SK-N-SH (cell line): ENCODE measurements around the gene MPPED2. TPM values are rescaled to one million over a fixed set of nuclear protein-coding genes. Genes with fewer than 3 reads are reported as not detected.

Source experiments
- CTCF ChIA-PET: fragments of 300-600, 350-600 bp; formaldehyde crosslinking; extraction: SDS; loops from one replicate; lab custom pipeline; 2021; lab: Yijun Ruan, JAX
- POLR2A ChIA-PET: fragments of 350-600 bp; sonication (Branson Sonifier 250); formaldehyde crosslinking; extraction: SDS; loops from one replicate; lab custom pipeline; 2020; ENCODE audit warnings: antibody characterized with exemption, inconsistent platforms; lab: Yijun Ruan, JAX
- DNase-seq: peaks from one replicate; pipeline ENCODE4 v3.0.0; 2012
- H2AFZ ChIP-seq: fragments of 200-600 bp; sonication (generic); 2 replicates; pipeline ENCODE4 v1.8.1; 2016; ENCODE audit warnings: antibody characterized with exemption, mild to moderate bottlenecking, low read depth
- H3F3A ChIP-seq: fragments of 200-600 bp; sonication (generic); replicated peaks from 2 replicates; pipeline ENCODE3; 2016; ENCODE audit warnings: antibody characterized with exemption, mild to moderate bottlenecking; ENCODE audit not compliant: insufficient read depth
- H3K27ac ChIP-seq, 2 experiments: fragments of 200-500 bp in 1 of 2; fragments of 200-600 bp in 1 of 2; sonication (Bioruptor generic) in 1 of 2; sonication (generic), shearing (Covaris generic) in 1 of 2; 2 replicates each; pipeline versions ENCODE4 v1.5.1 to v1.6.1; 2014 to 2016; ENCODE audit warnings: low read depth in 2 of 2, inconsistent platforms in 1 of 2, low read length in 1 of 2, mild to moderate bottlenecking in 1 of 2, mixed read lengths in 1 of 2
- H3K27me3 ChIP-seq: fragments of 200-600 bp; sonication (generic), shearing (Covaris generic); 2 replicates; pipeline ENCODE4 v1.6.1; 2016; ENCODE audit warnings: mixed run types; ENCODE audit not compliant: insufficient read depth
- H3K36me3 ChIP-seq, 2 experiments: fragments of 200-500 bp in 1 of 2; fragments of 200-600 bp in 1 of 2; sonication (Bioruptor generic) in 1 of 2; sonication (generic) in 1 of 2; replicated peaks in 1 of 2; 2 replicates each; pipeline versions ENCODE3 to v1.5.1; 2014 to 2016; ENCODE audit warnings: low read length in 1 of 2, mild to moderate bottlenecking in 1 of 2; ENCODE audit not compliant: insufficient read depth in 2 of 2, control insufficient read depth in 1 of 2
- H3K4me1 ChIP-seq, 2 experiments: fragments of 200-500 bp in 1 of 2; fragments of 200-600 bp in 1 of 2; sonication (Bioruptor generic) in 1 of 2; sonication (generic), shearing (Covaris generic) in 1 of 2; 2 replicates each; pipeline versions ENCODE4 v1.5.1 to v1.6.1; 2014 to 2016; ENCODE audit warnings: low read depth in 1 of 2, low read length in 1 of 2, mixed run types in 1 of 2; ENCODE audit not compliant: insufficient read depth in 2 of 2, control insufficient read depth in 1 of 2
- H3K4me2 ChIP-seq: fragments of 200-600 bp; sonication (generic), shearing (Covaris generic); 2 replicates; pipeline ENCODE4 v1.6.1; 2017; ENCODE audit warnings: mixed run types
- H3K4me3 ChIP-seq, 2 experiments: fragments of 200-500 bp in 1 of 2; fragments of 200-600 bp in 1 of 2; sonication (Bioruptor generic) in 1 of 2; sonication (generic), shearing (Covaris generic) in 1 of 2; 2 replicates each; pipeline versions ENCODE4 v1.5.1 to v1.8.1; 2014 to 2016; ENCODE audit warnings: low read depth in 2 of 2, inconsistent platforms in 1 of 2, low read length in 1 of 2, mild to moderate bottlenecking in 1 of 2, mixed read lengths in 1 of 2, moderate library complexity in 1 of 2
- H3K79me2 ChIP-seq: fragments of 200-600 bp; sonication (generic); 2 replicates; pipeline ENCODE4 v1.8.1; 2017; ENCODE audit warnings: mild to moderate bottlenecking; ENCODE audit not compliant: insufficient read depth
- H3K9ac ChIP-seq: fragments of 200-600 bp; sonication (generic); 2 replicates; pipeline ENCODE4 v1.6.1; 2017; ENCODE audit warnings: mixed run types
- H3K9me2 ChIP-seq: fragments of 200-600 bp; sonication (generic); 2 replicates; pipeline ENCODE4 v1.6.1; 2017; ENCODE audit warnings: mixed run types
- H3K9me3 ChIP-seq: fragments of 200-600 bp; sonication (generic); 2 replicates; pipeline ENCODE4 v1.6.1; 2017; ENCODE audit warnings: mixed run types, mild to moderate bottlenecking, moderate library complexity
- H4K20me1 ChIP-seq: fragments of 200-600 bp; sonication (generic); 2 replicates; pipeline ENCODE4 v1.6.1; 2017; ENCODE audit warnings: mild to moderate bottlenecking, mixed run types; ENCODE audit not compliant: insufficient read depth
- CHD2 ChIP-seq: fragments of 150-350 bp; IDR thresholded peaks from 2 replicates; pipeline ENCODE4 v1.6.1; 2018; ENCODE audit warnings: low read length; ENCODE audit not compliant: partially characterized antibody
- ELF1 ChIP-seq: IDR thresholded peaks from 2 replicates; pipeline ENCODE4 v1.4.0; 2012
- GATA2 ChIP-seq: sonication (generic); formaldehyde crosslinking; IDR thresholded peaks from 2 replicates; pipeline ENCODE4 v1.5.0; 2020; ENCODE audit warnings: mild to moderate bottlenecking, missing genetic modification reagents
- JUND ChIP-seq: IDR thresholded peaks from 2 replicates; pipeline ENCODE4 v1.4.0; 2012
- MEF2A ChIP-seq: IDR thresholded peaks from 2 replicates; pipeline ENCODE4 v1.4.0; 2012; ENCODE audit warnings: low read depth, borderline replicate concordance
- MXI1 ChIP-seq: IDR thresholded peaks from 2 replicates; pipeline ENCODE4 v1.6.1; 2012; ENCODE audit warnings: mild to moderate bottlenecking, low read depth, low read length, improper control_type of control experiment
- NRF1 ChIP-seq: IDR thresholded peaks from 2 replicates; pipeline ENCODE4 v1.6.1; 2012; ENCODE audit warnings: low read depth, mild to moderate bottlenecking, low read length
- PBX3 ChIP-seq: IDR thresholded peaks from 2 replicates; pipeline ENCODE4; 2012
- RFX5 ChIP-seq: IDR thresholded peaks from 2 replicates; pipeline ENCODE4 v1.6.1; 2012; ENCODE audit warnings: mild to moderate bottlenecking, improper control_type of control experiment, low read length
- RXRA ChIP-seq: IDR thresholded peaks from 2 replicates; pipeline ENCODE4 v1.4.0; 2012; ENCODE audit warnings: low read depth, mild to moderate bottlenecking, borderline replicate concordance
- SMC3 ChIP-seq: IDR thresholded peaks from 2 replicates; pipeline ENCODE4 v1.6.1; 2012; ENCODE audit warnings: low read depth, low read length, improper control_type of control experiment
- WGBS: methylation state at CpG from one replicate; pipeline ENCODE4 v1.1.6; 2017; ENCODE audit warnings: low lambda C conversion rate; 5-methylcytosine and 5-hydroxymethylcytosine counted together
- polyA plus RNA-seq, 3 experiments: library from polyadenylated mRNA; depleted of rRNA; stranded (reverse); fragments of >200 nt; gene quantifications; 2 replicates each; pipeline ENCODE4 v1.2.3, GENCODE V29; 2012
- TF ChIP-seq, protein P1 (sequence below): IDR thresholded peaks from 2 replicates; pipeline ENCODE4 v1.6.1; 2012; ENCODE audit warnings: mild to moderate bottlenecking, low read depth, low read length, moderate library complexity
- TF ChIP-seq, protein P2 (sequence below): IDR thresholded peaks from 2 replicates; pipeline ENCODE4 v1.4.0; 2012; ENCODE audit warnings: low read depth, borderline replicate concordance

Gene MPPED2
- polyA plus RNA-seq, 1 of the 3 experiments (the other 2 are of a cell fraction) = 0.05 TPM

- no peak overlapping the region for H2AFZ ChIP-seq
- no peaks in the 10 kb centered on the region for H3K27me3 ChIP-seq
- no peaks in the 10 kb centered on the region for H3K9me2 ChIP-seq
- no peaks in the 10 kb centered on the region for H3F3A ChIP-seq
- H3K79me2 ChIP-seq = no peaks in the 10 kb centered on the region
- H4K20me1 ChIP-seq = no peaks in the 10 kb centered on the region
- H3K4me3 ChIP-seq = no peak overlapping the region
- H3K9me3 ChIP-seq = no peaks in the 10 kb centered on the region
- no peaks in the 10 kb centered on the region for H3K36me3 ChIP-seq
- no peak for DNase-seq
- TF ChIP-seq GATA2 (CRISPR knock-in tag) = no peak
- TF ChIP-seq, protein P1, sequence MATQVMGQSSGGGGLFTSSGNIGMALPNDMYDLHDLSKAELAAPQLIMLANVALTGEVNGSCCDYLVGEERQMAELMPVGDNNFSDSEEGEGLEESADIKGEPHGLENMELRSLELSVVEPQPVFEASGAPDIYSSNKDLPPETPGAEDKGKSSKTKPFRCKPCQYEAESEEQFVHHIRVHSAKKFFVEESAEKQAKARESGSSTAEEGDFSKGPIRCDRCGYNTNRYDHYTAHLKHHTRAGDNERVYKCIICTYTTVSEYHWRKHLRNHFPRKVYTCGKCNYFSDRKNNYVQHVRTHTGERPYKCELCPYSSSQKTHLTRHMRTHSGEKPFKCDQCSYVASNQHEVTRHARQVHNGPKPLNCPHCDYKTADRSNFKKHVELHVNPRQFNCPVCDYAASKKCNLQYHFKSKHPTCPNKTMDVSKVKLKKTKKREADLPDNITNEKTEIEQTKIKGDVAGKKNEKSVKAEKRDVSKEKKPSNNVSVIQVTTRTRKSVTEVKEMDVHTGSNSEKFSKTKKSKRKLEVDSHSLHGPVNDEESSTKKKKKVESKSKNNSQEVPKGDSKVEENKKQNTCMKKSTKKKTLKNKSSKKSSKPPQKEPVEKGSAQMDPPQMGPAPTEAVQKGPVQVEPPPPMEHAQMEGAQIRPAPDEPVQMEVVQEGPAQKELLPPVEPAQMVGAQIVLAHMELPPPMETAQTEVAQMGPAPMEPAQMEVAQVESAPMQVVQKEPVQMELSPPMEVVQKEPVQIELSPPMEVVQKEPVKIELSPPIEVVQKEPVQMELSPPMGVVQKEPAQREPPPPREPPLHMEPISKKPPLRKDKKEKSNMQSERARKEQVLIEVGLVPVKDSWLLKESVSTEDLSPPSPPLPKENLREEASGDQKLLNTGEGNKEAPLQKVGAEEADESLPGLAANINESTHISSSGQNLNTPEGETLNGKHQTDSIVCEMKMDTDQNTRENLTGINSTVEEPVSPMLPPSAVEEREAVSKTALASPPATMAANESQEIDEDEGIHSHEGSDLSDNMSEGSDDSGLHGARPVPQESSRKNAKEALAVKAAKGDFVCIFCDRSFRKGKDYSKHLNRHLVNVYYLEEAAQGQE = no peak
- WGBS = 5% methylated on average over 1 of the region's 1 CpG
- no peak overlapping the region for H3K9ac ChIP-seq
- H3K4me1 ChIP-seq = peaks cover 9 to 11% of the 10 kb centered on the region in 2 experiments; a peak in 2 of 4 replicates
- no peak overlapping the region for H3K27ac ChIP-seq
- no peak overlapping the region for H3K4me2 ChIP-seq
- ChIA-PET POLR2A (no interaction called here), CTCF (no interaction called here)
These were observed 86.2 kb downstream of the MPPED2 start for GRCh38 chr11:30499940-30500339.

GRCh38 chr11:30497600-30497999 lies 88.6 kb downstream of the MPPED2 start:
- Histone ChIP-seq H3K27ac (no peak overlapping the region), H3K4me2 (no peak overlapping the region), H3K36me3 (no peaks in the 10 kb centered on the region), H3K79me2 (no peaks in the 10 kb centered on the region), H4K20me1 (no peaks in the 10 kb centered on the region), H3K27me3 (no peaks in the 10 kb centered on the region), H3K4me3 (no peak overlapping the region), H3K9me2 (no peaks in the 10 kb centered on the region), H3K4me1 (peaks cover 0 to 9% of the 10 kb centered on the region in 2 experiments; a peak in 2 of 4 replicates), H2AFZ (no peak overlapping the region), H3K9me3 (no peaks in the 10 kb centered on the region), H3F3A (no peaks in the 10 kb centered on the region), H3K9ac (no peak overlapping the region)
- TF ChIP-seq ELF1 = no peak
- no peak for DNase-seq
- CTCF ChIA-PET = no interaction called here
- 40% methylated on average over 5 of the region's 5 CpGs for WGBS
- POLR2A ChIA-PET = no interaction called here

- Histone ChIP-seq H3K4me2 (no peak overlapping the region), H3K4me1 (peaks cover 0 to 9% of the 10 kb centered on the region in 2 experiments; a peak in 3 of 4 replicates), H2AFZ (no peak overlapping the region), H3K4me3 (no peak overlapping the region), H3K79me2 (no peaks in the 10 kb centered on the region), H3F3A (no peaks in the 10 kb centered on the region), H4K20me1 (no peaks in the 10 kb centered on the region), H3K9me2 (no peaks in the 10 kb centered on the region), H3K27me3 (no peaks in the 10 kb centered on the region), H3K27ac (no peak overlapping the region), H3K9ac (no peak overlapping the region), H3K36me3 (no peaks in the 10 kb centered on the region), H3K9me3 (no peaks in the 10 kb centered on the region)
- ChIA-PET POLR2A (no interaction called here), CTCF (no interaction called here)
- 21% methylated on average over 3 of the region's 3 CpGs for WGBS
- DNase-seq = no peak
- TF ChIP-seq SMC3 (no peak), NRF1 (no peak), RXRA (no peak), PBX3 (no peak), JUND (no peak), RFX5 (no peak), CHD2 (no peak), MEF2A (no peak), MXI1 (no peak)
- TF ChIP-seq, protein P2, sequence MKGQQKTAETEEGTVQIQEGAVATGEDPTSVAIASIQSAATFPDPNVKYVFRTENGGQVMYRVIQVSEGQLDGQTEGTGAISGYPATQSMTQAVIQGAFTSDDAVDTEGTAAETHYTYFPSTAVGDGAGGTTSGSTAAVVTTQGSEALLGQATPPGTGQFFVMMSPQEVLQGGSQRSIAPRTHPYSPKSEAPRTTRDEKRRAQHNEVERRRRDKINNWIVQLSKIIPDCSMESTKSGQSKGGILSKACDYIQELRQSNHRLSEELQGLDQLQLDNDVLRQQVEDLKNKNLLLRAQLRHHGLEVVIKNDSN = no peak
- TF ChIP-seq, protein P1 = no peak
These were observed 89.2 kb downstream of the MPPED2 start for GRCh38 chr11:30496935-30497334.
